Subcutaneous adipose tissue (tissue), 4 donors: ENCODE measurements around the gene SLC8A1. TPM values are rescaled to one million over a fixed set of nuclear protein-coding genes. Genes with fewer than 3 reads are reported as not detected.

Source experiments
- total RNA-seq, 4 donors: library from RNA; depleted of rRNA; stranded (reverse); fragments of >200 nt; gene quantifications; one replicate each; pipeline ENCODE4 v1.1.0, GENCODE V29; 2016
- TF ChIP-seq, protein P1 (sequence below): fragments of 450-650 bp; IDR thresholded peaks from one replicate; pipeline ENCODE4 v1.5.1; 2016; ENCODE audit warnings: low read depth, mild to moderate bottlenecking, control low read depth, antibody characterized with exemption, moderate library complexity

SLC8A1 gene
- total RNA-seq, 4 donors from 2014 or later = 7.5 to 32.5 (median 12.9) TPM

GRCh38 chr2:40276076-40276475 is 175.8 kb downstream of the SLC8A1 start:
- TF ChIP-seq, protein P1, sequence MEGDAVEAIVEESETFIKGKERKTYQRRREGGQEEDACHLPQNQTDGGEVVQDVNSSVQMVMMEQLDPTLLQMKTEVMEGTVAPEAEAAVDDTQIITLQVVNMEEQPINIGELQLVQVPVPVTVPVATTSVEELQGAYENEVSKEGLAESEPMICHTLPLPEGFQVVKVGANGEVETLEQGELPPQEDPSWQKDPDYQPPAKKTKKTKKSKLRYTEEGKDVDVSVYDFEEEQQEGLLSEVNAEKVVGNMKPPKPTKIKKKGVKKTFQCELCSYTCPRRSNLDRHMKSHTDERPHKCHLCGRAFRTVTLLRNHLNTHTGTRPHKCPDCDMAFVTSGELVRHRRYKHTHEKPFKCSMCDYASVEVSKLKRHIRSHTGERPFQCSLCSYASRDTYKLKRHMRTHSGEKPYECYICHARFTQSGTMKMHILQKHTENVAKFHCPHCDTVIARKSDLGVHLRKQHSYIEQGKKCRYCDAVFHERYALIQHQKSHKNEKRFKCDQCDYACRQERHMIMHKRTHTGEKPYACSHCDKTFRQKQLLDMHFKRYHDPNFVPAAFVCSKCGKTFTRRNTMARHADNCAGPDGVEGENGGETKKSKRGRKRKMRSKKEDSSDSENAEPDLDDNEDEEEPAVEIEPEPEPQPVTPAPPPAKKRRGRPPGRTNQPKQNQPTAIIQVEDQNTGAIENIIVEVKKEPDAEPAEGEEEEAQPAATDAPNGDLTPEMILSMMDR = no peak

DNA sequence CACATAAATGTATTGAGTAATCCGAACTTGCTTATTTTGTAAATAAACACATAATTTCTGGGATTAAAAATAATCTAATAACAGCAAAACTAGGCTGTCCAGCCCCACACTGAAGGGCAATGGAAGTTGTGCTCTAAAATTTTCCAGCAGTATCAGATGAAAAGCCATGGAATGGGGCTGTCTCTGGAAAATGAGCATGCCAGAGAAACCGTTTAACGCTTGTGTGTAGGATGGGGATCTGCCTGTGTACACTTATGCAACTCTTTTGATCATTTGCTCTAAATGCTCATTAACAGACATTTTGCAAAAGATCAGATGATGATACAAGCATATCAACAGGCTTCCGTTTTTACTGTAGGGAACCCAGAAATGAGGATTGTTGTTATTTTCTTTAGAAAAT is 177.6 kb downstream of the SLC8A1 start:
- TF ChIP-seq, protein P1 = no peak

DNA sequence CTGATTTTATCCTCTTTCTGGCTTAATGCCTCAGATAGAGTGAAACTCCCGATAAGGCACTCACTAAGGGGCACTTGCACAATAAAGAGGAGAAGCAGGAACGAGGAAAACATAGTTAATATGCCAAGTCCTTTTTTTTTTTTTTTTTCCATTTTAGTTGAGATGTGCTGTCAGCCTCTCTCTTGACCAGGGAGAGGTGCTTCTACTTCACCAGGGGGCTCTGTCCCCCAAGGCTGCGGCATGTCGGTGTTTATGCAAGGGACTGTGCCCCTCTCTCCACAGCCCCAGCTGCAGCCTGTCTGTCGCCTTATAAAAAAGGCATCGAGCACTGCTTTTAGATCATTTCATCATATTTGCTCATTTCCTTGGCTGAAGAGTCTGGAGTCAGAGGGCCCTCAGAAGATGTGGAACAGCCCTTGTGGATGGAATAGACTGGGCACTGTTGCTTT is 178.1 kb downstream of the SLC8A1 start:
- TF ChIP-seq, protein P1 = no peak

DNA sequence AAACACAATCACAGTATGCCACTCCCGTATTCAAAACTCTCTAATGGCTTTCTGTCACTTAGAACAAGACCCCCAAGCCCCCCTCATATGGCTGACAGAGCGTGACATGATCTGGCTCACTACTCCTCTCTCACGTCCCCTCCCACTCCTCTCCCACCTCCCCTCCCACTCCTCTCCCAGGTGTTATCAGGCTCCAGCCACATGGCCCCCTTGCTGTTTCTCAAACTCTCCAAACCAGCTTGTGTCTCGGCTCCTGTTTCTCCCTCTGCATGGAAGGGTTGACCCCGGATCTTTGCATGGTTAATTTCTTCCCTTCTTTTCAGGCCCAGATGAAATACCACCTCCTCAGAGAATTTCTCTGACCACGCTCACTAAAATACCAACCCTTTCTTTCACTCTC is 180.8 kb downstream of the SLC8A1 start:
- TF ChIP-seq, protein P1 = no peak

DNA sequence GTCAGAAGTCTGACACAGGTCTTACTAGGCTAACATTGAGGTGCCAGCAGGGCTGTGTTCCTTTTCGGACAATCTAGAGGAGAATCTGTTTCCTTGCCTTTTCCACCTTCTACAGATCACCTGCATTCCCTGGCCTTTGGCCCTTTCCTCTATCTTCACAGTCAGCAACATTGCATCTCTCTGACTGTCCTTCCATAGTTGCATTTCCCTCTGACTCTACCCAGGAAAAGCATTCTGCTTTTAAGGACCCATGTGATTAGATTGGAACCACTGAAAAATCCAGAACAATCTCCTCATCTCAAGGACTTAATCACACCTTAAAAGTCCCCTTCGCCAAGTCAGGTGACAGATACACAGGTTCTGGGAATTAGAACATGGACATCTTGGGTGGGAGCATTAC is 181.5 kb downstream of the SLC8A1 start:
- TF ChIP-seq, protein P1 = no peak

DNA sequence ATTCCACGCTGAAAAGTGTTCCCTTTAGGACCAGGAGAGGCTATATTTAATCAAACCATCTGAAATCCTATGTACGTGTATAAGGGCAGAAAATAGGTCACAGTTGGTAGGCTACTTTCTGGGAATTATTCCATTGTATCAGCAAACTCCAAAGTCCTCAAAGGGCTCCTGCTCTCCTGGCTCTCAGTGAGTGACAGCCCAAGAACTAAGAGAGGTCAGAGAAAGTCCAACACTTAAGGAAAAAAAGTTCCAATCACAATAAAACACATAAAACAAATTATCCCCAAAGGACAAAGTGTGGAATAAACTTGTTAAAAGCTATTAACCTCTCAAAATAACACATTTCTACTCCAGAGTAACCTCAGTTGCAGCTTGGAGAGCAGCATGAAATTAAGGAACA is 183.3 kb downstream of the SLC8A1 start:
- TF ChIP-seq, protein P1 = no peak

DNA sequence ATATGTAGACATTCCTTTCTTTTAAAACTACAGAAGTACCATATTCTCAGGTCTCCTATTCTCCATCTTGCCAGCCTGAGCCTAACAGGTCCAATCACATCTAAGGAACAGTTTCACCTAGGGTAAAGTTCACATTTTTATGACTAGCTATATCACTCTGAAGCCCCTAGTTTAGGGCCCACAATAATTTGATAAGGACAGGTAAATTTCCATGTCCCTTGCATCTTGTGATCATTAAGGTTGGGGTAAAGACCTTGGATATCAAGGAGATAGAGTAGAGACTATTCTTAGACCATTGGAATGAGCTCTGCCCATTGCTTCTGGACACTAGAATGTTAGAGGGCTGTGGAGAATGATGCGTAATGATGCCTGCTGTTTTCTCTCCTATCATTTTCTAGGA is 185.7 kb downstream of the SLC8A1 start:
- TF ChIP-seq, protein P1 = no peak
